Endodermal cell (in vitro differentiated cells): ENCODE results near the gene HOMER3. TPM values are rescaled to one million over a fixed set of nuclear protein-coding genes. Genes with fewer than 3 reads are reported as not detected.
"Not testable (repeated sequence)": the region's sequence is repeated elsewhere in the genome, so short reads cannot be mapped to it uniquely, and the experiment has no call there.

Experiments
- DNase-seq: peaks from one replicate; pipeline ENCODE4 v3.0.0-alpha.2; 2017
- H3K27ac ChIP-seq: 2 replicates; pipeline ENCODE4 v1.5.1; 2013; ENCODE audit warnings: mild to moderate bottlenecking, low read depth, low read length, moderate library complexity
- H3K27me3 ChIP-seq: 2 replicates; pipeline ENCODE4 v1.6.1; 2013; ENCODE audit warnings: mild to moderate bottlenecking, low read length, moderate library complexity; ENCODE audit not compliant: insufficient read depth, control insufficient read depth, poor library complexity, severe bottlenecking
- H3K36me3 ChIP-seq: 2 replicates; pipeline ENCODE4 v1.7.0; 2013; ENCODE audit warnings: mild to moderate bottlenecking, low read length, moderate library complexity; ENCODE audit not compliant: control insufficient read depth, insufficient read depth
- H3K4me1 ChIP-seq: one replicate; pipeline ENCODE4 v1.7.0; 2013; ENCODE audit warnings: low read length; ENCODE audit not compliant: control insufficient read depth, insufficient read depth
- H3K4me3 ChIP-seq: 2 replicates; pipeline ENCODE4 v1.5.1; 2013; ENCODE audit warnings: mild to moderate bottlenecking, low read length, moderate library complexity
- H3K9ac ChIP-seq: 2 replicates; pipeline ENCODE4 v1.6.1; 2013; ENCODE audit warnings: mild to moderate bottlenecking, low read length, moderate library complexity; ENCODE audit not compliant: poor library complexity, severe bottlenecking; ENCODE audit errors: extremely low read depth
- H3K9me3 ChIP-seq: 2 replicates; pipeline ENCODE4 v1.6.1; 2013; ENCODE audit warnings: mild to moderate bottlenecking, low read length, moderate library complexity; ENCODE audit not compliant: control insufficient read depth
- H3K27ac Mint-ChIP-seq: 2 replicates; pipeline ENCODE4 v1.8.0; 2020; ENCODE audit warnings: mixed read lengths
- H3K27me3 Mint-ChIP-seq: 2 replicates; pipeline ENCODE4 v1.8.0; 2021; ENCODE audit warnings: mild to moderate bottlenecking, mixed read lengths; ENCODE audit not compliant: insufficient read depth
- H3K36me3 Mint-ChIP-seq: 2 replicates; pipeline ENCODE4 v1.8.0; 2020; ENCODE audit warnings: low read depth, mixed read lengths
- H3K4me1 Mint-ChIP-seq: 2 replicates; pipeline ENCODE4 v1.8.0; 2020; ENCODE audit warnings: mixed read lengths
- H3K4me3 Mint-ChIP-seq: 2 replicates; pipeline ENCODE4 v1.8.0; 2020; ENCODE audit warnings: mild to moderate bottlenecking, moderate library complexity, mixed read lengths
- H3K9me3 Mint-ChIP-seq: 2 replicates; pipeline ENCODE4 v1.8.0; 2020; ENCODE audit warnings: mild to moderate bottlenecking, mixed read lengths
- CTCF ChIP-seq: fragments of 200-600 bp; sonication (generic); conservative IDR thresholded peaks from 2 replicates; pipeline ENCODE4 v1.5.0; 2021; ENCODE audit warnings: antibody characterized with exemption, mild to moderate bottlenecking
- WGBS, 2 experiments: methylation state at CpG; one replicate each; pipeline versions ENCODE4 v1.1.5 to v1.1.7; 2013; ENCODE audit warnings: missing lambda C conversion rate in 2 of 2, mixed read lengths in 1 of 2; ENCODE audit not compliant: insufficient coverage in 1 of 2, insufficient read length in 1 of 2; 5-methylcytosine and 5-hydroxymethylcytosine counted together
- total RNA-seq, 2 donors: library from RNA; stranded (reverse); fragmentation: NEBNext Ultra II Directional in 1 of 2; extraction: Animal tissue kit (Norgen Biotek cat#: 25700) in 1 of 2; gene quantifications; 2 replicates in 1 of 2; 3 replicates in 1 of 2; pipeline ENCODE4 v1.2.1, GENCODE V29; 2021

Gene HOMER3
- total RNA-seq, 2 donors from 2014 or later: 21.5 to 31.2 TPM

GRCh38 chr19:18960370-18960769 lies 19.4 kb upstream of the HOMER3 start:
- no peak overlapping the region for H3K4me3 Mint-ChIP-seq
- Histone ChIP-seq H3K27ac (no peak overlapping the region), H3K9me3 (no peaks in the 10 kb centered on the region), H3K4me3 (no peak overlapping the region), H3K4me1 (no peaks in the 10 kb centered on the region), H3K9ac (no peak overlapping the region), H3K36me3 (no peaks in the 10 kb centered on the region), H3K27me3 (peaks cover 13% of the 10 kb centered on the region)
- no peak overlapping the region for H3K27ac Mint-ChIP-seq
- no peaks in the 10 kb centered on the region for H3K9me3 Mint-ChIP-seq
- no peaks in the 10 kb centered on the region for H3K4me1 Mint-ChIP-seq
- no peak for TF ChIP-seq CTCF
- H3K27me3 Mint-ChIP-seq: peaks cover 38% of the 10 kb centered on the region
- 89 to 90% methylated on average over 2 to 4 of the region's 4 CpGs for WGBS, 2 experiments
- no peak for DNase-seq
- H3K36me3 Mint-ChIP-seq: no peaks in the 10 kb centered on the region

DNA sequence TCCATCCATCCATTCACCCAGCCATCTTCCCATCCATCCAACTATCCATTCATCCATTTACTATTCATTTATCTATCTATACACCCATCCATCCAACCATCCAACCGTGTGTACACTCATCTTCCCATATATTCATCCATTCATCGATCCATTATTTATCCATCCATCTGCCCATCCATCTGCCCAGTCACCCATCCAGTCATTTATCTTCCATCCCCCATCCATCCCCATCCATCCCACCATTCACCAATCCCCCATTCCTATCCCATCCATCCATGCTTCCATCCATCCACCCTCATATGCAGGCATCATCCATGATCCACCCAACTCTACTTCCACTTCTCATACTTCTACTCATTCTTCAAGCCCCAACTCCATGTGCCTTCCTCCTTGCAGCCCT lies 14.0 kb upstream of the HOMER3 start:
- no peak overlapping the region for H3K9ac ChIP-seq
- H3K27ac Mint-ChIP-seq: no peak overlapping the region
- TF ChIP-seq CTCF: no peak
- no peaks in the 10 kb centered on the region for H3K4me1 ChIP-seq
- H3K36me3 Mint-ChIP-seq: no peaks in the 10 kb centered on the region
- no peak overlapping the region for H3K4me3 ChIP-seq
- DNase-seq: no peak
- no peaks in the 10 kb centered on the region for H3K4me1 Mint-ChIP-seq
- 87 to 89% methylated on average over 2 of the region's 2 CpGs for WGBS, 2 experiments
- H3K27me3 ChIP-seq: no peaks in the 10 kb centered on the region
- no peak overlapping the region for H3K27ac ChIP-seq
- H3K36me3 ChIP-seq: no peaks in the 10 kb centered on the region
- no peaks in the 10 kb centered on the region for H3K9me3 ChIP-seq
- no peaks in the 10 kb centered on the region for H3K9me3 Mint-ChIP-seq
- H3K4me3 Mint-ChIP-seq: no peak overlapping the region
- H3K27me3 Mint-ChIP-seq: peaks cover 20% of the 10 kb centered on the region

GRCh38 chr19:18954094-18954493 lies 13.1 kb upstream of the HOMER3 start:
- TF ChIP-seq CTCF: no peak
- no peak overlapping the region for H3K27ac ChIP-seq
- Mint-ChIP-seq H3K27ac (no peak overlapping the region), H3K4me1 (no peaks in the 10 kb centered on the region), H3K4me3 (no peak overlapping the region), H3K27me3 (peaks cover 14% of the 10 kb centered on the region), H3K36me3 (no peaks in the 10 kb centered on the region), H3K9me3 (no peaks in the 10 kb centered on the region)
- no peaks in the 10 kb centered on the region for H3K36me3 ChIP-seq
- no peaks in the 10 kb centered on the region for H3K27me3 ChIP-seq
- no peak overlapping the region for H3K4me3 ChIP-seq
- no peaks in the 10 kb centered on the region for H3K9me3 ChIP-seq
- no peak overlapping the region for H3K9ac ChIP-seq
- no peaks in the 10 kb centered on the region for H3K4me1 ChIP-seq
- DNase-seq: no peak
- WGBS, 2 experiments: 79% methylated on average over 3 of the region's 3 CpGs; no CpG with 5 or more reads in 1 of the 2 experiments

- H3K27ac Mint-ChIP-seq, H3K9me3 Mint-ChIP-seq, H3K36me3 Mint-ChIP-seq, H3K9me3 ChIP-seq, H3K9ac ChIP-seq, H3K27ac ChIP-seq, H3K4me1 ChIP-seq, H3K4me3 ChIP-seq, H3K27me3 ChIP-seq, DNase-seq, H3K4me1 Mint-ChIP-seq, H3K4me3 Mint-ChIP-seq, H3K36me3 ChIP-seq: not testable (repeated sequence)
- WGBS, 2 experiments: 80 to 86% methylated on average over 10 to 17 of the region's 17 CpGs
- H3K27me3 Mint-ChIP-seq: peaks cover 12% of the 10 kb centered on the region
These were observed 11.5 kb upstream of the HOMER3 start for GRCh38 chr19:18952364-18953003.
